ENCODE measurements around the gene C10orf120. TPM values are rescaled to one million over a fixed set of nuclear protein-coding genes. Genes with fewer than 3 reads are reported as not detected.

C10orf120 gene
- total RNA-seq, 2 experiments from 2014 or later, result not detected

GRCh38 chr10:122678266-122678665 lies 21.4 kb downstream of the C10orf120 start:
- no peak overlapping the region for H3K27ac Mint-ChIP-seq
- peaks cover 26% of the 10 kb centered on the region for H3K27me3 Mint-ChIP-seq
- DNase-seq, result no peak
- H3K4me3 Mint-ChIP-seq, result no peak overlapping the region
- no peaks in the 10 kb centered on the region for H3K4me1 Mint-ChIP-seq
- H3K9me3 Mint-ChIP-seq, result peaks cover 2% of the 10 kb centered on the region
- no peaks in the 10 kb centered on the region for H3K36me3 Mint-ChIP-seq

- no peak overlapping the region for H3K27ac Mint-ChIP-seq
- H3K36me3 Mint-ChIP-seq, result no peaks in the 10 kb centered on the region
- peaks cover 2% of the 10 kb centered on the region for H3K9me3 Mint-ChIP-seq
- H3K4me1 Mint-ChIP-seq, result no peaks in the 10 kb centered on the region
- no peak for DNase-seq
- H3K4me3 Mint-ChIP-seq, result no peak overlapping the region
- H3K27me3 Mint-ChIP-seq, result peaks cover 27% of the 10 kb centered on the region
These were observed 24.4 kb downstream of the C10orf120 start for GRCh38 chr10:122675278-122675677.

- peaks cover 27% of the 10 kb centered on the region for H3K27me3 Mint-ChIP-seq
- peaks cover 2% of the 10 kb centered on the region for H3K9me3 Mint-ChIP-seq
- no peak overlapping the region for H3K4me3 Mint-ChIP-seq
- DNase-seq, result no peak
- H3K27ac Mint-ChIP-seq, result no peak overlapping the region
- no peaks in the 10 kb centered on the region for H3K36me3 Mint-ChIP-seq
- H3K4me1 Mint-ChIP-seq, result no peaks in the 10 kb centered on the region
These were observed 24.9 kb downstream of the C10orf120 start for GRCh38 chr10:122674781-122675180.

GRCh38 chr10:122673731-122674130 lies 25.9 kb downstream of the C10orf120 start:
- Mint-ChIP-seq H3K27me3 (peaks cover 22% of the 10 kb centered on the region), H3K4me3 (no peak overlapping the region), H3K9me3 (no peaks in the 10 kb centered on the region), H3K4me1 (no peaks in the 10 kb centered on the region), H3K36me3 (no peaks in the 10 kb centered on the region), H3K27ac (no peak overlapping the region)
- DNase-seq, result no peak

GRCh38 chr10:122673269-122673668 lies 26.4 kb downstream of the C10orf120 start:
- Mint-ChIP-seq H3K4me1 (no peaks in the 10 kb centered on the region), H3K4me3 (no peak overlapping the region), H3K9me3 (no peaks in the 10 kb centered on the region), H3K36me3 (no peaks in the 10 kb centered on the region), H3K27me3 (peaks cover 18% of the 10 kb centered on the region), H3K27ac (no peak overlapping the region)
- no peak for DNase-seq

- H3K27ac Mint-ChIP-seq, result no peak overlapping the region
- H3K4me3 Mint-ChIP-seq, result no peak overlapping the region
- H3K36me3 Mint-ChIP-seq, result no peaks in the 10 kb centered on the region
- DNase-seq, result no peak
- no peaks in the 10 kb centered on the region for H3K9me3 Mint-ChIP-seq
- no peaks in the 10 kb centered on the region for H3K4me1 Mint-ChIP-seq
- peaks cover 20% of the 10 kb centered on the region for H3K27me3 Mint-ChIP-seq
These were observed 27.0 kb downstream of the C10orf120 start for GRCh38 chr10:122672655-122673054.

- Mint-ChIP-seq H3K4me1 (no peaks in the 10 kb centered on the region), H3K27ac (no peak overlapping the region)
- no peak for DNase-seq
These were observed 28.3 kb downstream of the C10orf120 start for GRCh38 chr10:122671355-122671754.

GRCh38 chr10:122669842-122670241 lies 29.8 kb downstream of the C10orf120 start:
- no peak overlapping the region for H3K4me3 Mint-ChIP-seq
- H3K36me3 Mint-ChIP-seq, result no peaks in the 10 kb centered on the region
- no peaks in the 10 kb centered on the region for H3K4me1 Mint-ChIP-seq
- H3K27me3 Mint-ChIP-seq, result peaks cover 13% of the 10 kb centered on the region
- no peaks in the 10 kb centered on the region for H3K9me3 Mint-ChIP-seq
- DNase-seq, result no peak
- H3K27ac Mint-ChIP-seq, result no peak overlapping the region

More at GRCh38 chr10:122671355-122671754, 28.3 kb downstream of the C10orf120 start:
- Mint-ChIP-seq H3K4me3 (no peak overlapping the region), H3K27me3 (peaks cover 18% of the 10 kb centered on the region), H3K9me3 (no peaks in the 10 kb centered on the region), H3K36me3 (no peaks in the 10 kb centered on the region)

- no peaks in the 10 kb centered on the region for H3K9me3 Mint-ChIP-seq
- no peaks in the 10 kb centered on the region for H3K36me3 Mint-ChIP-seq
- no peak for DNase-seq
- H3K4me3 Mint-ChIP-seq, result no peak overlapping the region
- H3K27ac Mint-ChIP-seq, result no peak overlapping the region
- peaks cover 13% of the 10 kb centered on the region for H3K27me3 Mint-ChIP-seq
- no peaks in the 10 kb centered on the region for H3K4me1 Mint-ChIP-seq
These were observed 30.6 kb downstream of the C10orf120 start for GRCh38 chr10:122669045-122669444.

- DNase-seq, result no peak
- Mint-ChIP-seq H3K9me3 (no peaks in the 10 kb centered on the region), H3K4me1 (no peaks in the 10 kb centered on the region), H3K36me3 (no peaks in the 10 kb centered on the region), H3K27ac (no peak overlapping the region), H3K4me3 (no peak overlapping the region), H3K27me3 (peaks cover 9% of the 10 kb centered on the region)
These were observed 33.7 kb downstream of the C10orf120 start for GRCh38 chr10:122665946-122666345.

- Mint-ChIP-seq H3K36me3 (no peaks in the 10 kb centered on the region), H3K27ac (no peak overlapping the region), H3K4me3 (no peak overlapping the region), H3K4me1 (no peaks in the 10 kb centered on the region), H3K9me3 (no peaks in the 10 kb centered on the region), H3K27me3 (peaks cover 9% of the 10 kb centered on the region)
- DNase-seq, result no peak
These were observed 34.3 kb downstream of the C10orf120 start for GRCh38 chr10:122665329-122665860.

- H3K27ac Mint-ChIP-seq, result no peak overlapping the region
- H3K4me3 Mint-ChIP-seq, result no peak overlapping the region
- H3K27me3 Mint-ChIP-seq, result peaks cover 9% of the 10 kb centered on the region
- H3K9me3 Mint-ChIP-seq, result no peaks in the 10 kb centered on the region
- H3K4me1 Mint-ChIP-seq, result no peaks in the 10 kb centered on the region
- no peak for DNase-seq
- no peaks in the 10 kb centered on the region for H3K36me3 Mint-ChIP-seq
These were observed 35.1 kb downstream of the C10orf120 start for GRCh38 chr10:122664501-122664900.

- Mint-ChIP-seq H3K27me3 (peaks cover 9% of the 10 kb centered on the region), H3K9me3 (no peaks in the 10 kb centered on the region), H3K4me3 (no peak overlapping the region), H3K27ac (no peak overlapping the region), H3K4me1 (no peaks in the 10 kb centered on the region), H3K36me3 (no peaks in the 10 kb centered on the region)
- no peak for DNase-seq
These were observed 36.0 kb downstream of the C10orf120 start for GRCh38 chr10:122663516-122664130.

GRCh38 chr10:122662231-122662630 lies 37.4 kb downstream of the C10orf120 start:
- Mint-ChIP-seq H3K27ac (no peak overlapping the region), H3K27me3 (peaks cover 5% of the 10 kb centered on the region), H3K36me3 (no peaks in the 10 kb centered on the region), H3K9me3 (no peaks in the 10 kb centered on the region), H3K4me1 (no peaks in the 10 kb centered on the region), H3K4me3 (no peak overlapping the region)
- no peak for DNase-seq

GRCh38 chr10:122660696-122661095 lies 39.0 kb downstream of the C10orf120 start:
- H3K36me3 Mint-ChIP-seq, result no peaks in the 10 kb centered on the region
- no peaks in the 10 kb centered on the region for H3K4me1 Mint-ChIP-seq
- peaks cover 5% of the 10 kb centered on the region for H3K27me3 Mint-ChIP-seq
- H3K4me3 Mint-ChIP-seq, result no peak overlapping the region
- DNase-seq, result no peak
- no peak overlapping the region for H3K27ac Mint-ChIP-seq
- no peaks in the 10 kb centered on the region for H3K9me3 Mint-ChIP-seq

GRCh38 chr10:122659651-122660050 lies 40.0 kb downstream of the C10orf120 start:
- H3K36me3 Mint-ChIP-seq, result no peaks in the 10 kb centered on the region
- peaks cover 11% of the 10 kb centered on the region for H3K27me3 Mint-ChIP-seq
- DNase-seq, result no peak
- no peak overlapping the region for H3K4me3 Mint-ChIP-seq
- H3K9me3 Mint-ChIP-seq, result no peaks in the 10 kb centered on the region
- H3K4me1 Mint-ChIP-seq, result no peaks in the 10 kb centered on the region
- H3K27ac Mint-ChIP-seq, result no peak overlapping the region

Measured in activated naive CD8-positive, alpha-beta T cell treated with anti-CD3 and anti-CD28 coated beads for 36 hours (primary cell).